ENCODE data around the gene ZEB2.

- TF ChIP-seq, protein P1, sequence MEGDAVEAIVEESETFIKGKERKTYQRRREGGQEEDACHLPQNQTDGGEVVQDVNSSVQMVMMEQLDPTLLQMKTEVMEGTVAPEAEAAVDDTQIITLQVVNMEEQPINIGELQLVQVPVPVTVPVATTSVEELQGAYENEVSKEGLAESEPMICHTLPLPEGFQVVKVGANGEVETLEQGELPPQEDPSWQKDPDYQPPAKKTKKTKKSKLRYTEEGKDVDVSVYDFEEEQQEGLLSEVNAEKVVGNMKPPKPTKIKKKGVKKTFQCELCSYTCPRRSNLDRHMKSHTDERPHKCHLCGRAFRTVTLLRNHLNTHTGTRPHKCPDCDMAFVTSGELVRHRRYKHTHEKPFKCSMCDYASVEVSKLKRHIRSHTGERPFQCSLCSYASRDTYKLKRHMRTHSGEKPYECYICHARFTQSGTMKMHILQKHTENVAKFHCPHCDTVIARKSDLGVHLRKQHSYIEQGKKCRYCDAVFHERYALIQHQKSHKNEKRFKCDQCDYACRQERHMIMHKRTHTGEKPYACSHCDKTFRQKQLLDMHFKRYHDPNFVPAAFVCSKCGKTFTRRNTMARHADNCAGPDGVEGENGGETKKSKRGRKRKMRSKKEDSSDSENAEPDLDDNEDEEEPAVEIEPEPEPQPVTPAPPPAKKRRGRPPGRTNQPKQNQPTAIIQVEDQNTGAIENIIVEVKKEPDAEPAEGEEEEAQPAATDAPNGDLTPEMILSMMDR (conservative IDR thresholded peaks at IDR 0.05; ENCODE audit: low read length), result no peak
- no peak for TF ChIP-seq EZH2phosphoT487 (IDR thresholded peaks at IDR 0.05; ENCODE audit: borderline replicate concordance)
These were observed 27.6 kb upstream of the ZEB2 start for GRCh38 chr2:144547494-144547893.

All from Loucy (cell line).